ENCODE results near the gene PTPRC.

PTPRC gene

GRCh38 chr1:198628067-198628455 is 10.8 kb upstream of the PTPRC start:
- no peak overlapping the region for H4K8ac ChIP-seq (ENCODE audit: low read depth, low read length)
- no peaks in the 10 kb centered on the region for H3K36me3 ChIP-seq (ENCODE audit: control insufficient read depth in 1 of 2, insufficient read depth in 2 of 2, low read length in 2 of 2)
- no peak overlapping the region for H3K14ac ChIP-seq (ENCODE audit: low read length)
- H3K79me1 ChIP-seq (ENCODE audit: low read length), result no peaks in the 10 kb centered on the region
- no peaks in the 10 kb centered on the region for H3K27me3 ChIP-seq (ENCODE audit: insufficient read depth, low read length)
- no peak overlapping the region for H3K4ac ChIP-seq (ENCODE audit: low read depth, low read length)
- no peak overlapping the region for H3K23ac ChIP-seq (ENCODE audit: low read length)
- DNase-seq, result no peak
- no peaks in the 10 kb centered on the region for H3K9me3 ChIP-seq (ENCODE audit: insufficient read depth, low read depth, low read length)
- H3K4me2 ChIP-seq (ENCODE audit: low read length), result no peak overlapping the region
- no peaks in the 10 kb centered on the region for H3K4me1 ChIP-seq (ENCODE audit: control insufficient read depth in 1 of 2, insufficient read depth in 2 of 2, low read length in 2 of 2)
- H3K9ac ChIP-seq (ENCODE audit: low read length), result no peak overlapping the region
- no peak overlapping the region for H2AK5ac ChIP-seq (ENCODE audit: low read length)
- H2BK12ac ChIP-seq (ENCODE audit: low read length), result no peak overlapping the region
- no peaks in the 10 kb centered on the region for H3K79me2 ChIP-seq (ENCODE audit: control insufficient read depth, insufficient read depth, low read length, poor library complexity)
- H2BK120ac ChIP-seq (ENCODE audit: insufficient read depth, low read length, poor library complexity), result no peak overlapping the region
- H3K4me3 ChIP-seq (ENCODE audit: low read depth, low read length), result no peak overlapping the region
- H3K27ac ChIP-seq (ENCODE audit: low read depth, low read length), result no peak overlapping the region
- H3K18ac ChIP-seq (ENCODE audit: low read length), result no peak overlapping the region
- H2AFZ ChIP-seq (ENCODE audit: insufficient read depth, low read length, poor library complexity), result no peak overlapping the region
- H4K12ac ChIP-seq (ENCODE audit: low read depth, low read length), result no peak overlapping the region
- no peak overlapping the region for H4K91ac ChIP-seq (ENCODE audit: low read depth, low read length)
- H2BK5ac ChIP-seq (ENCODE audit: low read depth, low read length, poor library complexity), result no peak overlapping the region

GRCh38 chr1:198629610-198630009 is 9.2 kb upstream of the PTPRC start:
- Histone ChIP-seq H3K9me3 (ENCODE audit: insufficient read depth, low read depth, low read length) (no peaks in the 10 kb centered on the region), H3K4me1 (ENCODE audit: control insufficient read depth in 1 of 2, insufficient read depth in 2 of 2, low read length in 2 of 2) (no peaks in the 10 kb centered on the region), H3K79me1 (ENCODE audit: low read length) (no peaks in the 10 kb centered on the region), H2BK5ac (ENCODE audit: low read depth, low read length, poor library complexity) (no peak overlapping the region), H4K8ac (ENCODE audit: low read depth, low read length) (no peak overlapping the region), H3K18ac (ENCODE audit: low read length) (no peak overlapping the region), H3K4me2 (ENCODE audit: low read length) (no peak overlapping the region), H3K36me3 (ENCODE audit: control insufficient read depth in 1 of 2, insufficient read depth in 2 of 2, low read length in 2 of 2) (no peaks in the 10 kb centered on the region), H3K4me3 (ENCODE audit: low read depth, low read length) (no peak overlapping the region), H2AFZ (ENCODE audit: insufficient read depth, low read length, poor library complexity) (no peak overlapping the region), H4K91ac (ENCODE audit: low read depth, low read length) (no peak overlapping the region), H2BK12ac (ENCODE audit: low read length) (no peak overlapping the region), H3K14ac (ENCODE audit: low read length) (no peak overlapping the region), H3K79me2 (ENCODE audit: control insufficient read depth, insufficient read depth, low read length, poor library complexity) (no peaks in the 10 kb centered on the region), H3K27ac (ENCODE audit: low read depth, low read length) (no peak overlapping the region), H3K9ac (ENCODE audit: low read length) (no peak overlapping the region), H3K27me3 (ENCODE audit: insufficient read depth, low read length) (no peaks in the 10 kb centered on the region), H2BK120ac (ENCODE audit: insufficient read depth, low read length, poor library complexity) (no peak overlapping the region), H3K4ac (ENCODE audit: low read depth, low read length) (no peak overlapping the region), H4K12ac (ENCODE audit: low read depth, low read length) (no peak overlapping the region), H3K23ac (ENCODE audit: low read length) (no peak overlapping the region), H2AK5ac (ENCODE audit: low read length) (no peak overlapping the region)
- no peak for DNase-seq

DNA sequence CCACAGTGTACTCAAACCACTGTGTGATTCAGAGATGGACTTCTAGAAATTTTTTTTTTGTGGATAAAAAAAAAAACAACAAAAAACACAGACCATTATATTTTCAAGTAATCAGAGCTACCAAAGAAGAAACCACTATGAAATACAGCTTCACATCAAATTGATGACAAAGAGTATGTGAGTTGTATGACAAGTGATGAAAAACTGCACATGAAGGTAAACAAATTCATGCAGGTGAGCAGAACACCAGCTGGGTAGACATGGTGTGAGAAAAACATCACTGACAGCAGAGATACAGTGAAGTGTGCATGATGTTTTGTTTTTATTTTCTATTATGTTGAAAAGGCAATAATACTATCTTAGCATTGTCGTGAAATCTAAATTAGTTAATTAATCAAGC is 8.0 kb upstream of the PTPRC start:
- no peak overlapping the region for H4K12ac ChIP-seq (ENCODE audit: low read depth, low read length)
- no peaks in the 10 kb centered on the region for H3K79me1 ChIP-seq (ENCODE audit: low read length)
- no peak overlapping the region for H4K8ac ChIP-seq (ENCODE audit: low read depth, low read length)
- H3K36me3 ChIP-seq (ENCODE audit: control insufficient read depth in 1 of 2, insufficient read depth in 2 of 2, low read length in 2 of 2), result no peaks in the 10 kb centered on the region
- H3K9ac ChIP-seq (ENCODE audit: low read length), result no peak overlapping the region
- no peak overlapping the region for H3K4me2 ChIP-seq (ENCODE audit: low read length)
- no peaks in the 10 kb centered on the region for H3K27me3 ChIP-seq (ENCODE audit: insufficient read depth, low read length)
- no CpG with 5 or more reads among the region's 1 CpG for WGBS (ENCODE audit: extremely low coverage, insufficient coverage, insufficient read length)
- H3K27ac ChIP-seq (ENCODE audit: low read depth, low read length), result no peak overlapping the region
- H2BK12ac ChIP-seq (ENCODE audit: low read length), result no peak overlapping the region
- DNase-seq, result no peak
- no peak overlapping the region for H2AFZ ChIP-seq (ENCODE audit: insufficient read depth, low read length, poor library complexity)
- no peaks in the 10 kb centered on the region for H3K4me1 ChIP-seq (ENCODE audit: control insufficient read depth in 1 of 2, insufficient read depth in 2 of 2, low read length in 2 of 2)
- H2AK5ac ChIP-seq (ENCODE audit: low read length), result no peak overlapping the region
- no peak overlapping the region for H4K91ac ChIP-seq (ENCODE audit: low read depth, low read length)
- H3K4ac ChIP-seq (ENCODE audit: low read depth, low read length), result no peak overlapping the region
- no peak overlapping the region for H3K14ac ChIP-seq (ENCODE audit: low read length)
- H2BK5ac ChIP-seq (ENCODE audit: low read depth, low read length, poor library complexity), result no peak overlapping the region
- H3K79me2 ChIP-seq (ENCODE audit: control insufficient read depth, insufficient read depth, low read length, poor library complexity), result no peaks in the 10 kb centered on the region
- H3K9me3 ChIP-seq (ENCODE audit: insufficient read depth, low read depth, low read length), result no peaks in the 10 kb centered on the region
- no peak overlapping the region for H3K23ac ChIP-seq (ENCODE audit: low read length)
- no peak overlapping the region for H3K4me3 ChIP-seq (ENCODE audit: low read depth, low read length)
- no peak overlapping the region for H2BK120ac ChIP-seq (ENCODE audit: insufficient read depth, low read length, poor library complexity)
- H3K18ac ChIP-seq (ENCODE audit: low read length), result no peak overlapping the region

GRCh38 chr1:198631292-198631691 is 7.5 kb upstream of the PTPRC start:
- Histone ChIP-seq H3K4me2 (ENCODE audit: low read length) (no peak overlapping the region), H3K14ac (ENCODE audit: low read length) (no peak overlapping the region), H3K79me1 (ENCODE audit: low read length) (no peaks in the 10 kb centered on the region), H3K9ac (ENCODE audit: low read length) (no peak overlapping the region), H3K23ac (ENCODE audit: low read length) (no peak overlapping the region), H3K36me3 (ENCODE audit: control insufficient read depth in 1 of 2, insufficient read depth in 2 of 2, low read length in 2 of 2) (no peaks in the 10 kb centered on the region), H3K18ac (ENCODE audit: low read length) (no peak overlapping the region), H3K9me3 (ENCODE audit: insufficient read depth, low read depth, low read length) (no peaks in the 10 kb centered on the region), H3K4me3 (ENCODE audit: low read depth, low read length) (no peak overlapping the region), H3K27me3 (ENCODE audit: insufficient read depth, low read length) (no peaks in the 10 kb centered on the region), H2AFZ (ENCODE audit: insufficient read depth, low read length, poor library complexity) (no peak overlapping the region), H2AK5ac (ENCODE audit: low read length) (no peak overlapping the region), H4K91ac (ENCODE audit: low read depth, low read length) (no peak overlapping the region), H3K79me2 (ENCODE audit: control insufficient read depth, insufficient read depth, low read length, poor library complexity) (no peaks in the 10 kb centered on the region), H3K27ac (ENCODE audit: low read depth, low read length) (no peak overlapping the region), H2BK12ac (ENCODE audit: low read length) (no peak overlapping the region), H4K12ac (ENCODE audit: low read depth, low read length) (no peak overlapping the region), H3K4me1 (ENCODE audit: control insufficient read depth in 1 of 2, insufficient read depth in 2 of 2, low read length in 2 of 2) (no peaks in the 10 kb centered on the region), H4K8ac (ENCODE audit: low read depth, low read length) (no peak overlapping the region), H2BK120ac (ENCODE audit: insufficient read depth, low read length, poor library complexity) (no peak overlapping the region), H2BK5ac (ENCODE audit: low read depth, low read length, poor library complexity) (no peak overlapping the region), H3K4ac (ENCODE audit: low read depth, low read length) (no peak overlapping the region)
- no CpG with 5 or more reads among the region's 1 CpG for WGBS (ENCODE audit: extremely low coverage, insufficient coverage, insufficient read length)
- DNase-seq, result no peak

DNA sequence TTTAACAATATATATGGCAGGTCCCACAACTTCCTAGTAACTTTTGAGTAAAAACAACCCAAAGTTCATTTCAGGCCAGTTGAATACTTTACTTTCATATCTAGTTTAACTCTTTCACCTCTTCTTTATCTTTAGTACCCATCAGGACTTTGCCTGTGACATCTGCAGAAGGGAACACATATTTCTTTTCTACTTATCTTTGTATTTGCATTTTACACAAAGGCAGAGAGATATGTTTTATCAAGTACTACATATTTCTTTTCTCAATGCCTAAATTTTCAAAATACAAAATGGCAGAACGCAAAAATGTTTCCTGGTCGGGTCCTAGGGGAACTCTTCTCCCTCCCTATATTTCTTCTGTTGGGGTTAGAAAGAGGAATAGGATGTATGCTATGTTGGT is 6.8 kb upstream of the PTPRC start:
- H3K18ac ChIP-seq (ENCODE audit: low read length), result no peak overlapping the region
- no peaks in the 10 kb centered on the region for H3K79me1 ChIP-seq (ENCODE audit: low read length)
- H3K4me2 ChIP-seq (ENCODE audit: low read length), result no peak overlapping the region
- no peak overlapping the region for H3K9ac ChIP-seq (ENCODE audit: low read length)
- H3K27me3 ChIP-seq (ENCODE audit: insufficient read depth, low read length), result no peaks in the 10 kb centered on the region
- H3K4ac ChIP-seq (ENCODE audit: low read depth, low read length), result no peak overlapping the region
- no peaks in the 10 kb centered on the region for H3K79me2 ChIP-seq (ENCODE audit: control insufficient read depth, insufficient read depth, low read length, poor library complexity)
- no peak overlapping the region for H4K91ac ChIP-seq (ENCODE audit: low read depth, low read length)
- no peak overlapping the region for H2AK5ac ChIP-seq (ENCODE audit: low read length)
- no peak overlapping the region for H3K23ac ChIP-seq (ENCODE audit: low read length)
- no peak overlapping the region for H4K8ac ChIP-seq (ENCODE audit: low read depth, low read length)
- H2AFZ ChIP-seq (ENCODE audit: insufficient read depth, low read length, poor library complexity), result no peak overlapping the region
- no peaks in the 10 kb centered on the region for H3K4me1 ChIP-seq (ENCODE audit: control insufficient read depth in 1 of 2, insufficient read depth in 2 of 2, low read length in 2 of 2)
- no peak overlapping the region for H3K4me3 ChIP-seq (ENCODE audit: low read depth, low read length)
- H3K9me3 ChIP-seq (ENCODE audit: insufficient read depth, low read depth, low read length), result no peaks in the 10 kb centered on the region
- H3K27ac ChIP-seq (ENCODE audit: low read depth, low read length), result no peak overlapping the region
- no peak overlapping the region for H4K12ac ChIP-seq (ENCODE audit: low read depth, low read length)
- H2BK120ac ChIP-seq (ENCODE audit: insufficient read depth, low read length, poor library complexity), result no peak overlapping the region
- no peak for DNase-seq
- no CpG with 5 or more reads among the region's 2 CpGs for WGBS (ENCODE audit: extremely low coverage, insufficient coverage, insufficient read length)
- no peak overlapping the region for H3K14ac ChIP-seq (ENCODE audit: low read length)
- H3K36me3 ChIP-seq (ENCODE audit: control insufficient read depth in 1 of 2, insufficient read depth in 2 of 2, low read length in 2 of 2), result no peaks in the 10 kb centered on the region
- H2BK5ac ChIP-seq (ENCODE audit: low read depth, low read length, poor library complexity), result no peak overlapping the region
- H2BK12ac ChIP-seq (ENCODE audit: low read length), result no peak overlapping the region
